Mucosa of gallbladder (tissue), 1 donor: Measurements from ENCODE around the gene NACC1. TPM values are rescaled to one million over a fixed set of nuclear protein-coding genes. Genes with fewer than 3 reads are reported as not detected.
A peak's percentile ranks its signal among the peaks of the same experiment; 100 is the strongest.
"Not testable (repeated sequence)": the region's sequence is repeated elsewhere in the genome, so short reads cannot be mapped to it uniquely, and the experiment has no call there.

Source experiments
- DNase-seq: peaks from one replicate; pipeline ENCODE4 v3.0.0-alpha.2; 2020; ENCODE audit warnings: low spot score
- total RNA-seq: library from RNA; stranded (reverse); gene quantifications from one replicate; pipeline ENCODE4 v1.2.1, GENCODE V29; 2021
- donor health status: DM: no; HTN: no; CAD: no.

The NACC1 gene
- total RNA-seq, 1 donor from 2014 or later, result 72.0 TPM

GRCh38 chr19:13146763-13147563 is 28.9 kb downstream of the NACC1 start:
- DNase-seq, result no peak

DNA sequence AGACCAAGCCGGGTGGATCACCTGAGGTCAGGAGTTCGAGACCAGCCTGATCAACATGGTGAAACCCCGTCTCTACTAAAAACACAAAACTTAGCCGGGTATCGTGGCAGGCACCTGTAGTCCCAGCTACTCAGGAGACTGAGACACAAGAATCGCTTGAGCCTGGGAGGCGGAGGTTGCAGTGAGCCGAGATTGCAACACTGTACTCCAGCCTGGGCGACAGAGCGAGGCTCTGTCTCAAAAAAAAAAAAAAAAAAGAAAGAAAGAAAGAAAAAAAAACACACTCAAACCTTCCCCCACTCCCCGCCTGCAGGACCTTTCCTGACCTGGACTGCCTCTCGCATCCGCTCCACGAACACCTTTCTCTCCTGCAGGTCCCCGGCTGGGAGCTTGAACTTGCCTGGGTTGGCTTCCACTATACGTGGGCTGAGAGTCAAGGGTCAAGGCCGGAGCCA is 31.1 kb downstream of the NACC1 start:
- DNase-seq, result not testable (repeated sequence)

DNA sequence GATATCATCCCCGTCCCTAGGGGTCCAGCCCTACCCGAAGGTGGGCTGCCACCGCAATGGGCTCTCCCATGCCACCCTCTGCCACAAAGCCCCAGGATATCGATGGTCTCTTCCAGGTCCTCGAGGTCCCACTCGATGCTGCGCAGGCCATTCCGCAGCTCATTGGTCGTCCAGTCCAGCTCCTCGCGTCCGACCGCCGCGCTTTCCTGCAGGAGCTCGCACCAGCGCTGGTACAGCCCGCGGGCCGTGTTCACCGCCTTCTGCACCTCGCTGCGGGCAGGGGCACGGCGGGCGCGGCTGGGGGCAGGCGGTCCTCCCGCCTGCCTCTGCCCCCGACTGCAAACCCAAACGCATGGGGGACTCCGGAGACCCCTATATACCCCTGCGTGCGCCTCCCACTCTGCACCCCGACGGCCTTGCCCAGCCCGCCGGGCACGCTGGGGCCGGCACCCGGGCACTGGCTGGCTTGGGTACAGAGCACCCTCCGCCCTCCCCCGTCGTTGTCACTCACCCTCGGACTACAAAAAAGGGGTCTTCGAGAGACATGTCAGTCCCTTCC is 31.6 kb downstream of the NACC1 start:
- DNase-seq, result peak; percentile 35

- peak; percentile 96 for DNase-seq
Measured at GRCh38 chr19:13150187-13150930, 32.3 kb downstream of the NACC1 start, which contains the start of the genes IER2 and STX10. IER2 (plus strand) TSS chr19:13150411; CDS start chr19:13153187, 2,776 bp downstream. STX10 (minus strand) TSS chr19:13150375; CDS start chr19:13150173, 202 bp downstream.

DNA sequence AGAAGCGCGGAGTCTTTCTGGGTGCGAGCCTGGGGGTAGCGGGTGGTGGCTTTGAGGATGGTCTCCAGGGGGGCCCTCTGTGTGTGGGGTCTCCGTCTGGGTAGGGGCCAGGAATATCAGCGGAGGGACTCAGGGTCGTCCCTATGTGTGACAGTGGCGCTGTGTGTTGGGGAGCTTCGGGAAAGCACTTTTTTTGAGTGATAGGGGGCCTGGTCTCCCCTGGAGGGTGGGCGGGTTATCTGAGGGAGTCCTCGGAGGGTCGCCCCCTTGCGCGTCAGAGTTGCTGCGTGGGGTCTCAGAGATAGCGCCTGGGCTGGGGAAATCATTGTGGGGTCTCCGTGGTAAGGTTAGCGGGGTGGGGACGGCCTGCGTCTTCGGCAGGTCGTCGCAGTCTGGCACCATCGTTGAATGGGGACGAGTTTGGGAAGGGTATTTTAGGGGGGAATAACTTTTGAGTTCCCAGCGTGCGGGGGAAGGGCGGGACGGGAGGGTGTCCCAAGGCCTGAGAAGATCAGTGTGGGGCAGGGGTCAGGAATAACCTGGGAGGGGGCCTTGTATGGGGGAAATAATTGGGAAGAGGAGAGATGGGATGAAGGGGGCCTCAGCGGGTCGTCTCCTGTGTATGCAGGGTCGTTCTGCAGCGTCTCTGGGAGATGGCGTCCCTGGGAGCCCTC is 33.0 kb downstream of the NACC1 start:
- peak; percentile 38 for DNase-seq

DNA sequence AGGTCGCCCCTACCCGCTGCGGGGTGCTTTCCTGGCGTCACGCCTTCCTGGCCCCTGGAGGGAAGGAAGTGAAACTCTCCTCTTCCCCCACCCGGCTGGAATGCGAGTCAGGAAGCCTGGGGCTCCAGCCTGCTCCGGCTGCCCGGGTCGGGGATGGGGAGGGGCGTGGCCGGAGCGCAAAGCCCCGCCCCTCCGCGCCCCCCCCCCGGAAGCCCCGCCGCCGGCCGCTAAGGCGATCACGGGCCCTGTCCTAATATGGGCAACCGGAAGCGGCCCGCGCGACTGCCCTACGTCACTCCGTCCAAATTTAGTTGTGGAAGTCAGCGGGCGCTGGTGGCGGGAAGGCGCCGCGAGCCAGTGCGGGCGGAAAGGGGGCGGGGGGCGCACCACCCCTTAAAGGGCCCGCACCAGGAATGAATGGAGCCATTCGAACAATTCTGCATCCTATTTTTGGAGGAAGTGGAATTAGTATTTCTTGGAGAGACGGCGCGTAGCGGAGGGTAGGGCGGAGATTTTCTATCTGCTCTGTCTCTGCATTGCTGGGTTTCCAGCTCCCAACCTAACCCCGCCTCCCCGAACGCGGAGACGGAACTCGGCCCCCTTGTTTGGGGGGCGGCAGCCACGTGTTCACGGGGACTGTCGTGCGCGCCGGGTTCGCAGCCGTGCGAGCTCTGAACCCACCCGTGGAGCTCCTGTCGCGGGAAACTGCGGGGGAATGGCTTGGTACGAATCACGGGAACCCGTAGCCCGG is 33.7 kb downstream of the NACC1 start:
- peak; percentile 99 for DNase-seq

- DNase-seq, result no peak
Measured at GRCh38 chr19:13152356-13152973, 34.4 kb downstream of the NACC1 start.

GRCh38 chr19:13152974-13153568 is 35.0 kb downstream of the NACC1 start:
- peak; percentile 98 for DNase-seq

DNA sequence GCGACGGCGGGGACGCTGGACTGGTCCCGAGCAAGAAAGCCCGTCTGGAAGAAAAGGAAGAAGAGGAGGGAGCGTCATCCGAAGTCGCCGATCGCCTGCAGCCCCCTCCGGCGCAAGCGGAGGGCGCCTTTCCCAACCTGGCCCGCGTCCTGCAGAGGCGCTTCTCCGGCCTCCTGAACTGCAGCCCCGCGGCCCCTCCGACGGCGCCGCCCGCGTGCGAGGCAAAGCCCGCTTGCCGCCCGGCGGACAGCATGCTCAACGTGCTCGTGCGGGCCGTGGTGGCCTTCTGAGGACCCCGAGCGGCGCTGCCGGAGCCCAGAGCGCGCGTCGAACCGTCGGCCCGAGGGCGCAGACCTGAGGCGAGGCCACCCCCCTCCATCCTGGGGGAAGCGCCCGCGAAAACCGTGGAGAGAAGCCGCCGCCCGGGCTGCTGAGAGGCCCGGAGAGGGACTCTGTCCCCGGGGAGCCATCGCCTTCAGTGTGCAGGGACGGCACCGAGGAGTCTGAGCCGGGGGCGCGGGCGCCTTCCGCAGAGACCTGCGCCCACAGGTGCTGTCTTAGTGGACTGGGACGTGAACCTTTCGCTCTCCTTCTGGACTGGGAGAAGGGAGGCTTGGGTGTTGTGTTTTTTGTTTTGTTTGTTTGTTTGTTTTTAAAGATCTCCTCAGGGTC is 35.6 kb downstream of the NACC1 start:
- no peak for DNase-seq

GRCh38 chr19:13154241-13154778 is 36.2 kb downstream of the NACC1 start:
- DNase-seq, result peak; percentile 89

DNA sequence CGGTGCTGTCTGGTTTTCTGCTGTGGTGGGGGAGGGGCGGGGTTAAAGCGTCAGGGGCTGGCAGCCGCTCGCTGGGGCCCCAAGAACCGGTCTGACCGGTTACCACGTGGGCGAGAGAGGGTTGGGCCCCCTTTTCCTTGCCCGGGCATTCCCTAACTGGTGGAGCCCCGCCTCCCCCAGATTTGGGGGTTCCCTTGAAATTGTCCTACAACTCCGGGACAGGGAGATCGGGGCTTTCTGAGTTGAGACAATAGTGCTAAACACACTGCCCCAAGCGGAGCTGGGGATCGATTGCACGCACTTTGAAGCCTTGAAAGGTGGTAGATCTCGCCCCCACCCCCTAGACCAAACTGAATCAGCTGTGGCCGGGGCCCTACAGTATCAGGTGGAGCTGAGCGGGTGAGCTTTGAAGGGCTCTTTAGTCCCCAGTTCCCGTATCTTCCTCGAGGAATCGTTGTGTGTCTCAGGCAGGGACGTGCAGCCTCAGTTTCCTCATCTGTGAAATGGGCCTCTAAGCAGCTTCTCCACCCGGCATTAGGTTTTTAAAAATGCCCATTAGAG is 36.9 kb downstream of the NACC1 start:
- DNase-seq, result peak; percentile 89

GRCh38 chr19:13155472-13156359 is 37.7 kb downstream of the NACC1 start:
- DNase-seq, result peak; percentile 70

DNA sequence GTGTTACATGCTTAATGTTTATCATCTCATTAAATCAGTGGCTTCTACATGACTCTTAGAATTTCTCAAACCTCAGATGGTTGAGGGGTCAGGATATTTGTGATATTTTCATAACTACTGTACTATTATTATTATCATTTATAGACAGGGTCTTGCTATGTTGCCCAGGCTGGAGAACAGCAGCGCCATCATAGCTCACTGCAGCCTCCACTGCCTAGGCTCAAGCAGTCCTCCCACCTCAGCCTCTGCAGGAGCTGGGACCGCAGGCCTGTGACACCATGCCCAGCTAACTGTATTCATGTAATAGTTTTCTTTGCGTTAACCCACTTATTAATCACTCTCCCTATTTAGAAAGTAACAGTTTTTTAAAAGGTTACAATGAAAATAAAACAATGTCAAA is 41.6 kb downstream of the NACC1 start:
- DNase-seq, result no peak

DNA sequence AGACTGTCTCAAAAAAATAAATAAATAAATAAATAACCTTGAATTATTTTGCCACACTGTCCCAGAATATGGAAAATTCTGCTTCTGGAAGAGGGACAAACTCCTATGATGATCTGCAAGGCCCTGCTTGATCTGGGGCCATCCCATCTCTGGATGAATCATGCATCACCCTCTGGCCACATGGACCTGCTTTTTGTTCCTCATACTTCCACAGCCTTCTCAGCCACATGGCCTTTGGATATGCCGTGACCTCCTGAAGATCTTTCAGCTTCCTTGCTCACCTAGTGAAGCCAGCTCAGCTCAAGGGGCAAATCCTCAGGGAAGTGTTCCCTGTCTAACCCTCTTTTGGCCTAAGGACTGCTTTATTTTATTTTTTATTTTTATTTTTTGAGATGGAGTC is 42.5 kb downstream of the NACC1 start:
- peak; percentile 44 for DNase-seq

DNA sequence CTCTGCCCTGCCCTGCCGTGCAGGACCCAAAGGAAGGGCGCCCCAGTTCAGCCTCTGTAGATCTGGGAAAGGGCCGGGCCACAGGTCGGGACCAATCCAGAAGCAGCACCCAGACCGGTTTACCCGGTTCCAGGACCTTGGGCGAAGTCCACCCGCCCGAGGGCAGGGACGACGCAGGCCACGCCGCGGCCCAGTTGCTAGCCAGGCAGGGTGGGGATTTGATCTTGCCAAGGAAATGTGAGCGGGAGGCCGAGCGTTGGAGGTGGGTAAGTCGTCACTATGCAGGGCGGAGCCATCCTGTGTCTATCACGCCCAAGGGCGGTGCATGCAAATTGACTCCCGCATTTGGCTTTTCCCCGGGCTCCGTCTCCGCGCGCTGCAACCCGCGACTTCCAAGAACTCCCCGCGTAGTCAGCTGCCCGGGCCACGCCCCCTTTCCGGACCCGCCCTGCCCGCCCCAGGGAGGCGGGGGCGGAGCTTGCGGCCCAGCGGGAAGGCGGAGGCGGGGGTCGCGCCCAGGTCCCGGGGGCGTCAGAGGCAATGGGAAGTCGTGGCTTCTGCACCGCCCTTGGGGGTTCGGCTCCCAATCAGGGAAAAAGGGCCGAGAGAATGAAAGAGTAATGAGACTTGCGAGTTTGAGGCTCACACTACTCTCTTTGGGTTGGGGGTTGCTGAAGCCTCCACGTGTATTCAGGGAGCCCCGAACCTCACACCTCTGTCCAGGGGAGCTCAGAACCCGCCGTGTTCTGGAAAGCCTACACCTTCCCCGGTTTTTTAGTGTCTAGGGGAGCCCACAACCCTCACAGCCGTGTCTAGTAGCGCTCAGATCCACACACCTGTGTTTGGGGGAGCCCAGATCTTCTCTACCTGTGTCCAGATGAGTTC is 44.9 kb downstream of the NACC1 start:
- DNase-seq, result peak; percentile 98

GRCh38 chr19:13163609-13164342 is 45.7 kb downstream of the NACC1 start:
- DNase-seq, result peak; percentile 61
